H9 (cell line): ENCODE measurements around the gene UBA1. TPM values are rescaled to one million over a fixed set of nuclear protein-coding genes. Genes with fewer than 3 reads are reported as not detected.

Experiments used
- DNase-seq: peaks from one replicate; pipeline ENCODE4 v3.0.0-alpha.2; 2017
- H2AFZ ChIP-seq: one replicate; pipeline ENCODE4 v1.6.1; 2013; ENCODE audit warnings: mild to moderate bottlenecking, low read length, control low read depth, moderate library complexity
- H2AK5ac ChIP-seq: 2 replicates; pipeline ENCODE4 v1.6.1; 2013; ENCODE audit warnings: low read length, control low read depth, mixed read lengths; ENCODE audit not compliant: insufficient read length
- H2BK120ac ChIP-seq: one replicate; pipeline ENCODE4 v1.6.1; 2013; ENCODE audit warnings: low read depth, mild to moderate bottlenecking, low read length, control low read depth, inconsistent platforms; ENCODE audit not compliant: poor library complexity, severe bottlenecking
- H2BK12ac ChIP-seq: 2 replicates; pipeline ENCODE4 v1.6.1; 2013; ENCODE audit warnings: low read length, control low read depth, mixed read lengths, low read depth; ENCODE audit not compliant: insufficient read length
- H2BK15ac ChIP-seq: 2 replicates; pipeline ENCODE4 v1.6.1; 2013; ENCODE audit warnings: low read depth, low read length, control low read depth
- H2BK20ac ChIP-seq: one replicate; pipeline ENCODE4 v1.6.1; 2013; ENCODE audit warnings: low read depth, mild to moderate bottlenecking, low read length, control low read depth, inconsistent platforms; ENCODE audit not compliant: poor library complexity, severe bottlenecking
- H2BK5ac ChIP-seq: 2 replicates; pipeline ENCODE4 v1.6.1; 2013; ENCODE audit warnings: low read length, control low read depth, mixed read lengths; ENCODE audit not compliant: insufficient read length
- H3K14ac ChIP-seq: 2 replicates; pipeline ENCODE4 v1.6.1; 2013; ENCODE audit warnings: low read length, control low read depth; ENCODE audit not compliant: insufficient read depth
- H3K18ac ChIP-seq: 2 replicates; pipeline ENCODE4 v1.6.1; 2013; ENCODE audit warnings: low read depth, mild to moderate bottlenecking, mixed read lengths, low read length, control low read depth; ENCODE audit not compliant: insufficient read length
- H3K23ac ChIP-seq: 2 replicates; pipeline ENCODE4 v1.6.1; 2013; ENCODE audit warnings: low read length, control low read depth, mixed read lengths, low read depth; ENCODE audit not compliant: insufficient read length
- H3K23me2 ChIP-seq: 2 replicates; pipeline ENCODE4 v1.6.1; 2013; ENCODE audit warnings: low read depth, mild to moderate bottlenecking, mixed read lengths, low read length, control low read depth; ENCODE audit not compliant: insufficient read length, poor library complexity, severe bottlenecking
- H3K27ac ChIP-seq: 2 replicates; pipeline ENCODE4 v1.5.1; 2013; ENCODE audit warnings: low read length, control low read depth, mixed read lengths, low read depth; ENCODE audit not compliant: insufficient read length
- H3K27me3 ChIP-seq: 2 replicates; pipeline ENCODE4 v1.6.1; 2013; ENCODE audit warnings: low read length, control low read depth, inconsistent platforms; ENCODE audit not compliant: insufficient read depth
- H3K4ac ChIP-seq: 2 replicates; pipeline ENCODE4 v1.6.1; 2013; ENCODE audit warnings: low read depth, mild to moderate bottlenecking, control low read depth, inconsistent platforms, low read length, moderate library complexity
- H3K4me1 ChIP-seq: 2 replicates; pipeline ENCODE4 v1.6.1; 2013; ENCODE audit warnings: low read length, control low read depth, inconsistent platforms; ENCODE audit not compliant: insufficient read depth
- H3K4me2 ChIP-seq: 2 replicates; pipeline ENCODE4 v1.6.1; 2013; ENCODE audit warnings: low read length, control low read depth, mixed read lengths; ENCODE audit not compliant: insufficient read length, insufficient read depth
- H3K56ac ChIP-seq: 2 replicates; pipeline ENCODE4 v1.6.1; 2013; ENCODE audit warnings: low read depth, mild to moderate bottlenecking, mixed read lengths, low read length, control low read depth; ENCODE audit not compliant: insufficient read length
- H3K79me1 ChIP-seq: 2 replicates; pipeline ENCODE4 v1.6.1; 2013; ENCODE audit warnings: low read depth, mild to moderate bottlenecking, moderate library complexity, low read length, control low read depth, inconsistent platforms; ENCODE audit not compliant: insufficient read depth, poor library complexity, severe bottlenecking
- H3K79me2 ChIP-seq: 2 replicates; pipeline ENCODE4 v1.6.1; 2013; ENCODE audit warnings: low read length, control low read depth, inconsistent platforms; ENCODE audit not compliant: insufficient read depth
- H3K9ac ChIP-seq: 2 replicates; pipeline ENCODE4 v1.6.1; 2013; ENCODE audit warnings: low read length, control low read depth, mixed read lengths; ENCODE audit not compliant: insufficient read length; ENCODE audit errors: extremely low read depth
- H3K9me3 ChIP-seq: one replicate; pipeline ENCODE4 v1.6.1; 2013; ENCODE audit warnings: low read depth, low read length, inconsistent platforms; ENCODE audit not compliant: control insufficient read depth
- H3T11ph ChIP-seq: one replicate; pipeline ENCODE4 v1.6.1; 2013; ENCODE audit warnings: mild to moderate bottlenecking, low read length, control low read depth, inconsistent platforms
- H4K20me1 ChIP-seq: one replicate; pipeline ENCODE4 v1.6.1; 2013; ENCODE audit not compliant: control insufficient read depth, insufficient read length, insufficient read depth
- H4K5ac ChIP-seq: 2 replicates; pipeline ENCODE4 v1.6.1; 2013; ENCODE audit warnings: low read depth, mild to moderate bottlenecking, mixed read lengths, low read length, control low read depth; ENCODE audit not compliant: insufficient read length
- H4K8ac ChIP-seq: replicated peaks from 2 replicates; pipeline ENCODE4 v1.6.1; 2013; ENCODE audit warnings: low read length, control low read depth, mixed read lengths, low read depth; ENCODE audit not compliant: insufficient read length
- H4K91ac ChIP-seq: 2 replicates; pipeline ENCODE4 v1.6.1; 2013; ENCODE audit warnings: low read depth, mild to moderate bottlenecking, moderate library complexity, mixed read lengths, low read length, control low read depth; ENCODE audit not compliant: insufficient read length
- H3K27ac Mint-ChIP-seq, 3 experiments: 2 replicates in 2 of 3; 3 replicates in 1 of 3; pipeline ENCODE4 v1.8.0; 2020 to 2021; ENCODE audit warnings: mixed read lengths in 3 of 3, mild to moderate bottlenecking in 1 of 3, moderate library complexity in 1 of 3
- H3K27me3 Mint-ChIP-seq: 2 replicates; pipeline ENCODE4 v1.8.0; 2021; ENCODE audit warnings: low read depth, mild to moderate bottlenecking, moderate library complexity, mixed read lengths
- H3K36me3 Mint-ChIP-seq, 3 experiments: 2 replicates in 2 of 3; 3 replicates in 1 of 3; pipeline ENCODE4 v1.8.0; 2020 to 2021; ENCODE audit warnings: low read depth in 3 of 3, mixed read lengths in 3 of 3; ENCODE audit not compliant: insufficient read depth in 1 of 3
- H3K4me1 Mint-ChIP-seq, 2 experiments: 2 replicates each; pipeline ENCODE4 v1.8.0; 2020; ENCODE audit warnings: mixed read lengths in 2 of 2
- H3K4me3 Mint-ChIP-seq, 2 experiments: 2 replicates in 1 of 2; 3 replicates in 1 of 2; pipeline ENCODE4 v1.8.0; 2020 to 2021; ENCODE audit warnings: mild to moderate bottlenecking in 2 of 2, mixed read lengths in 2 of 2, moderate library complexity in 1 of 2
- H3K9me3 Mint-ChIP-seq, 2 experiments: 2 replicates in 1 of 2; 3 replicates in 1 of 2; pipeline ENCODE4 v1.8.0; 2020; ENCODE audit warnings: mild to moderate bottlenecking in 2 of 2, mixed read lengths in 2 of 2, moderate library complexity in 1 of 2
- CTCF ChIP-seq: fragments of 200-600 bp; sonication (generic); conservative IDR thresholded peaks from 3 replicates; pipeline ENCODE4 v1.8.0; 2021; ENCODE audit warnings: antibody characterized with exemption, mild to moderate bottlenecking
- WGBS: extraction: QIAGEN DNeasy Blood & Tissue Kit; methylation state at CpG from one replicate; pipeline ENCODE4 v1.1.7; 2013; ENCODE audit warnings: missing lambda C conversion rate, low lambda C conversion rate, mixed read lengths; ENCODE audit not compliant: insufficient read length; ENCODE audit errors: extremely low coverage; 5-methylcytosine and 5-hydroxymethylcytosine counted together
- total RNA-seq: library from RNA; stranded (reverse); gene quantifications from 2 replicates; pipeline ENCODE4 v1.2.1, GENCODE V29; 2021

Gene UBA1
- total RNA-seq, 1 experiment from 2014 or later = 427 TPM

GRCh38 chrX:47143894-47144625, 49.6 kb upstream of the UBA1 start:
- H2BK12ac ChIP-seq = no peak overlapping the region
- H3K23ac ChIP-seq = no peak overlapping the region
- H3K4me2 ChIP-seq = peak overlapping the region; percentile 76
- H3K9me3 Mint-ChIP-seq = peaks cover 72% of the 10 kb centered on the region in 2 experiments
- no peak overlapping the region for H2AK5ac ChIP-seq
- H2BK20ac ChIP-seq = no peak overlapping the region
- no peak overlapping the region for H4K91ac ChIP-seq
- H3K27ac ChIP-seq = no peak overlapping the region
- H3K79me1 ChIP-seq = no peaks in the 10 kb centered on the region
- H3K4me1 Mint-ChIP-seq = peaks cover 10 to 11% of the 10 kb centered on the region in 2 experiments
- H3K4ac ChIP-seq = no peak overlapping the region
- H2BK120ac ChIP-seq = no peak overlapping the region
- no peak overlapping the region for H4K8ac ChIP-seq
- H2BK15ac ChIP-seq = no peak overlapping the region
- peak overlapping the region; percentile 69 for H3K18ac ChIP-seq
- H3K56ac ChIP-seq = no peak overlapping the region
- H3K9ac ChIP-seq = peak overlapping the region; percentile 91
- no peaks in the 10 kb centered on the region; the same call in 1 of the 2 replicates for H3K4me1 ChIP-seq
- peaks cover 22% of the 10 kb centered on the region for H3K79me2 ChIP-seq
- H3K14ac ChIP-seq = peak overlapping the region; percentile 85; the same call in 1 of the 2 replicates
- H3K4me3 Mint-ChIP-seq = peak overlapping the region; percentile 95 to 96
- H3K9me3 ChIP-seq = peaks cover 6% of the 10 kb centered on the region
- no peak overlapping the region for H2BK5ac ChIP-seq
- no peak overlapping the region for H4K5ac ChIP-seq
- no peaks in the 10 kb centered on the region for H3K27me3 Mint-ChIP-seq
- DNase-seq = no peak
- H4K20me1 ChIP-seq = no peaks in the 10 kb centered on the region
- no CpG with 5 or more reads among the region's 46 CpGs for WGBS
- peaks cover 23 to 40% (median 27%) of the 10 kb centered on the region in 3 experiments for H3K36me3 Mint-ChIP-seq
- peak overlapping the region; percentile 93 to 94 (median 94); a peak in 6 of 7 replicates for H3K27ac Mint-ChIP-seq
- no peak for TF ChIP-seq CTCF
- H3K23me2 ChIP-seq = peaks cover 8% of the 10 kb centered on the region
- H2AFZ ChIP-seq = no peak overlapping the region
- H3K27me3 ChIP-seq = no peaks in the 10 kb centered on the region
- H3T11ph ChIP-seq = no peak overlapping the region
